Measurements from ENCODE around the gene MACROH2A2.
"Not testable (repeated sequence)": the region's sequence is repeated elsewhere in the genome, so short reads cannot be mapped to it uniquely, and the experiment has no call there.

The MACROH2A2 gene

DNA sequence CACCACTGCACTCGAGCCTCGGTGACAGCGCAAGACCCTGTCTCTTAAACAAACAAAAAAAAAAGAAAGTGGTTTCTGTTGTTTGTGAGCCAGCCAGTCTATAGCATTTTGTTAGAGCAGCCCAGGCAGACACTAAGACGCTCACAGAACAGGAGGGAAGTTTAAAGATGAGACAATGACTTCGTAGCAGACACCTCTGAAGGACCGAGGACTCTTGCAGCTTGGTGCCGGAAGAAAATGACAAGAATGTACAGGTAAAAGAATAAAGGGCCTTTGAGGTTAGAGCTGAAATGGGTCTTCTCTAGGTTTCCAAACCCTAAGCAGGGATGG is 39.7 kb downstream of the MACROH2A2 start:
- TF ChIP-seq POLR2A (IDR thresholded peaks at IDR 0.05; ENCODE audit: low read depth, low read length) (no peak), POLR2AphosphoS5 (IDR thresholded peaks at IDR 0.05; ENCODE audit: low read depth, low read length) (no peak), TAF1 (IDR thresholded peaks at IDR 0.05; ENCODE audit: borderline replicate concordance, low read depth, low read length) (no peak)
- DNase-seq (ENCODE audit: insufficient read length) (no peak), FAIRE-seq (no peak)

DNA sequence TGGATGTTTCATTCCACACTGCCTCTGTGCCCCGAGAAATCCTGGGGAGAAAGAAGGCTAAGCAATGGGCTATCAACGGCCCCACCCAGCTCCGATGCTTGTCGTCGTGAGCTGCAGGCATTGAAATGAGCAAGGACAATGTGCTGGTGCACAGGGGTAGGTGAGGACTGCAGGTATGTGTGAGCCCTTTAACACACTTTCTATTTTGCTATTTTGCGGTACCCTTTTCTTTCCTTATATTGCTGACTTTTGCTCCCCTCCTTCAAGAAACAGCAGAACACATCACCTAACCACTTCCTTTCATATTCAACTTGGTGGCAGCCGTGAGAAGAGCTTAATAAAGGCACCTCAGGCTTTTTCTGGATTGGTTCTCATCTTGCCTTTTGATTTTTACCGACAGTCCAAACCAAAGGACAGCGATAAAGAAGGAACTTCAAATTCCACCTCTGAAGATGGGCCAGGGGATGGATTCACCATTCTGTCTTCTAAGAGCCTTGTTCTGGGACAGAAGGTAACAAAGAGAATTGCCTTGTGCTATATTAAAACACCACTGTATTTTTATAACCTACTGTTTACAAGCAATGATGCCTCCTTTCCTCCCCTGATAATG is 40.8 kb downstream of the MACROH2A2 start:
- DNase-seq (ENCODE audit: insufficient read length) (no peak), FAIRE-seq (no peak)
- no peak for TF ChIP-seq POLR2AphosphoS5 (IDR thresholded peaks at IDR 0.05; ENCODE audit: low read depth, low read length)
- TF ChIP-seq POLR2A (IDR thresholded peaks at IDR 0.05; ENCODE audit: low read depth, low read length): no peak
- TF ChIP-seq TAF1 (IDR thresholded peaks at IDR 0.05; ENCODE audit: borderline replicate concordance, low read depth, low read length): no peak

- no peak for TF ChIP-seq POLR2AphosphoS5 (IDR thresholded peaks at IDR 0.05; ENCODE audit: low read depth, low read length)
- TF ChIP-seq TAF1 (IDR thresholded peaks at IDR 0.05; ENCODE audit: borderline replicate concordance, low read depth, low read length): no peak
- TF ChIP-seq POLR2A (IDR thresholded peaks at IDR 0.05; ENCODE audit: low read depth, low read length): no peak
- no peak for FAIRE-seq
- DNase-seq (ENCODE audit: insufficient read length): no peak
Observed at GRCh38 chr10:70094250-70094649, 41.6 kb downstream of the MACROH2A2 start.

GRCh38 chr10:70096016-70096704 is 43.5 kb downstream of the MACROH2A2 start:
- TF ChIP-seq POLR2AphosphoS5 (IDR thresholded peaks at IDR 0.05; ENCODE audit: low read depth, low read length) (no peak), TAF1 (IDR thresholded peaks at IDR 0.05; ENCODE audit: borderline replicate concordance, low read depth, low read length) (no peak), POLR2A (IDR thresholded peaks at IDR 0.05; ENCODE audit: low read depth, low read length) (no peak)
- no peak for FAIRE-seq
- DNase-seq (ENCODE audit: insufficient read length): no peak

GRCh38 chr10:70096705-70097420 is 44.2 kb downstream of the MACROH2A2 start:
- no peak for TF ChIP-seq POLR2A (IDR thresholded peaks at IDR 0.05; ENCODE audit: low read depth, low read length)
- TF ChIP-seq POLR2AphosphoS5 (IDR thresholded peaks at IDR 0.05; ENCODE audit: low read depth, low read length): no peak
- no peak for TF ChIP-seq TAF1 (IDR thresholded peaks at IDR 0.05; ENCODE audit: borderline replicate concordance, low read depth, low read length)
- FAIRE-seq: no peak

GRCh38 chr10:70097459-70097858 is 44.8 kb downstream of the MACROH2A2 start:
- DNase-seq (ENCODE audit: insufficient read length) (no peak), FAIRE-seq (no peak)
- TF ChIP-seq TAF1 (IDR thresholded peaks at IDR 0.05; ENCODE audit: borderline replicate concordance, low read depth, low read length) (no peak), POLR2A (IDR thresholded peaks at IDR 0.05; ENCODE audit: low read depth, low read length) (no peak), POLR2AphosphoS5 (IDR thresholded peaks at IDR 0.05; ENCODE audit: low read depth, low read length) (no peak)

More at GRCh38 chr10:70096705-70097420, 44.2 kb downstream of the MACROH2A2 start:
- DNase-seq (ENCODE audit: insufficient read length): no peak

DNA sequence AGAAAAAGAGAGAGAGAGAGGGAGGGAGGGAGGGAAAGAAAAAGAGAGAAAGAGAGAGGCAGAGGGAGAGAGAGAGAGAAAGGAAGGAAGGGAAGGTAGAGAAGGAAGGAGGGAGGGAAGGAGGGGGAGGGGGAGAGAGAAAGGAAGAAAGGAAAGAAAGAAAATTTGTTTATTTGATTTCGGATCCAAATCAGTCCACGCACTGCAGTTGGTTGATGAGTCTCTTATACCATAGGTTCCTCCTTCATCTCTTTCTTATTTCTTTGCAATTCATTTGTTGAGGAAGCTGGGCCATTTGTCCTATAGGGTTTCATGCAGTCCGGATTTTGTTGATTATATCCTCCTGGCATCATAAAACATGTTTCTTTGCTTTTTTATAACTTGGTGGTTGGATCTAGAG is 45.6 kb downstream of the MACROH2A2 start:
- FAIRE-seq: no peak
- no peak for TF ChIP-seq TAF1 (IDR thresholded peaks at IDR 0.05; ENCODE audit: borderline replicate concordance, low read depth, low read length)
- TF ChIP-seq POLR2A (IDR thresholded peaks at IDR 0.05; ENCODE audit: low read depth, low read length): no peak
- no peak for TF ChIP-seq POLR2AphosphoS5 (IDR thresholded peaks at IDR 0.05; ENCODE audit: low read depth, low read length)
- no peak for DNase-seq (ENCODE audit: insufficient read length)

- DNase-seq (ENCODE audit: insufficient read length); FAIRE-seq: not testable (repeated sequence)
Observed at GRCh38 chr10:70101068-70101562, 48.5 kb downstream of the MACROH2A2 start.

- TF ChIP-seq TAF1 (IDR thresholded peaks at IDR 0.05; ENCODE audit: borderline replicate concordance, low read depth, low read length) (no peak), POLR2A (IDR thresholded peaks at IDR 0.05; ENCODE audit: low read depth, low read length) (no peak), POLR2AphosphoS5 (IDR thresholded peaks at IDR 0.05; ENCODE audit: low read depth, low read length) (no peak)
- FAIRE-seq (no peak), DNase-seq (ENCODE audit: insufficient read length) (no peak)
Observed at GRCh38 chr10:70101668-70102067, 49.0 kb downstream of the MACROH2A2 start.

- TF ChIP-seq POLR2AphosphoS5 (IDR thresholded peaks at IDR 0.05; ENCODE audit: low read depth, low read length) (0 out of 2 replicates have a peak, but pooled peaks have one; percentile 34), POLR2A (IDR thresholded peaks at IDR 0.05; ENCODE audit: low read depth, low read length) (peak; percentile 34), TAF1 (IDR thresholded peaks at IDR 0.05; ENCODE audit: borderline replicate concordance, low read depth, low read length) (no peak)
- FAIRE-seq (peak; percentile 83), DNase-seq (ENCODE audit: insufficient read length) (peak; percentile 41)
Observed at GRCh38 chr10:70106958-70107791, 54.5 kb downstream of the MACROH2A2 start.
